HG03060 (cell line): ENCODE results near the gene YPEL4.

Source experiments
- ATAC-seq: cut with Tn5 transposase; IDR thresholded peaks from one replicate; pipeline ENCODE4 v1.9.1; 2021; ENCODE audit warnings: low read depth, moderate number of reproducible peaks; ENCODE audit not compliant: unreplicated experiment

The YPEL4 gene

DNA sequence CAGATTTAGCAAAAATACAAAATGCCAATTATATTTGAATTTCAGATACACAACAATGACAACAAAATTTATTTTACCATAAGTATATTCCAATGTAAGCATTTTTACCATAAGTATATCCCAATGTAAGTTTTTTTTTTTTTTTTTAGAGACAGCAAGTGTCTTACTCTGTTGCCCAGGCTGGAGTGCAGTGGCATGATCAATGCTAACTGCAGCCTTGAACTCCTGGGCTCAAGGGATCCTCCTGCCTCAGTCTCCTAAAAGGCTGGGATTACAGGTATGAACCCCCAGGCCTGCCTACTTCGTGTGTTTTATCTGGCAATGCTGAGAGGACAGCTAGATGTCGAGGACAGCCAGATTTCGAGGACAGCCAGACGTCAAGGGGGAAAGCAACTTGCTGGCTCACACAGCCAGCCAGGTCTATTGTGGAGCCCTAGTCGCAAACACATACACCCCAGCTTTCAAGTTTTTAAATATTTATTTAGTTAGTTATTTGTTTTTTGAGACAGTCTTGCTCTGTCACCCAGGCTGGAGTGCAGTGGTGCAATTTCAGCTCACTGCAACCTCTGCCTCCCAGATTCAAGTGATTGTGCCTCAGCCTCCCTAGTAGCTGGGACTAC lies 53.3 kb downstream of the YPEL4 start:
- no peak for ATAC-seq
